Activated CD4-positive, alpha-beta memory T cell treated with anti-CD3 and anti-CD28 coated beads, Interleukin-2, amount 10 ng/mL, durations not matched to agents 7 days and 5 days (primary cell): Measurements from ENCODE around the gene ZMYM2. TPM values are rescaled to one million over a fixed set of nuclear protein-coding genes. Genes with fewer than 3 reads are reported as not detected.

Experiments
- CTCF ChIA-PET: fragments of 350-600 bp; sonication (Branson Sonifier 250); formaldehyde crosslinking; loops from one replicate; lab custom pipeline; 2021; ENCODE audit warnings: antibody characterized with exemption, inconsistent platforms; lab: Charles Lee
- POLR2A ChIA-PET: fragments of 350-600 bp; sonication (Branson Sonifier 250); formaldehyde crosslinking; loops from one replicate; lab custom pipeline; 2021; ENCODE audit warnings: antibody characterized with exemption; lab: Charles Lee
- DNase-seq: peaks from one replicate; pipeline ENCODE4 v3.0.0-alpha.2; 2020
- H3K27ac Mint-ChIP-seq: one replicate; pipeline ENCODE4 v1.8.0; 2021; ENCODE audit warnings: mild to moderate bottlenecking, mixed read lengths
- H3K27me3 Mint-ChIP-seq: one replicate; pipeline ENCODE4 v1.8.0; 2021; ENCODE audit warnings: mixed read lengths
- H3K36me3 Mint-ChIP-seq: one replicate; pipeline ENCODE4 v1.8.0; 2021; ENCODE audit warnings: low read depth, mixed read lengths
- H3K4me1 Mint-ChIP-seq: one replicate; pipeline ENCODE4 v1.8.0; 2021; ENCODE audit warnings: mixed read lengths
- H3K4me3 Mint-ChIP-seq: one replicate; pipeline ENCODE4 v1.8.0; 2021; ENCODE audit warnings: mild to moderate bottlenecking, mixed read lengths
- H3K9me3 Mint-ChIP-seq: one replicate; pipeline ENCODE4 v1.8.0; 2021; ENCODE audit warnings: mixed read lengths
- total RNA-seq, 2 experiments: library from RNA; stranded (reverse); gene quantifications; one replicate each; pipeline ENCODE4 v1.2.3, GENCODE V29; 2021

ZMYM2 gene
- total RNA-seq, 2 experiments from 2014 or later: 61.8 TPM

DNA sequence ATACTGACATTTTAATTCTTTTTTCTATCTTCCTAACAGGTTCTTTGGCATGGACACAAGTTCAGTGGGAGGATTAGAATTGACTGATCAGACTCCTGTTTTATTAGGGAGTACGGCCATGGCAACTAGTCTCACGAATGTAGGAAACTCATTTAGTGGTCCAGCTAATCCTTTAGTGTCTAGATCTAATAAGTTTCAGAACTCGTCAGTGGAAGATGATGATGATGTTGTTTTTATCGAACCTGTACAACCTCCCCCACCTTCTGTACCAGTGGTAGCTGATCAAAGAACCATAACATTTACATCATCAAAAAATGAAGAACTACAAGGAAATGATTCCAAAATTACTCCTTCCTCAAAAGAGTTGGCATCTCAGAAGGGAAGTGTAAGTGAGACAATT is 34.5 kb downstream of the ZMYM2 start:
- no peaks in the 10 kb centered on the region for H3K9me3 Mint-ChIP-seq
- peaks cover 13% of the 10 kb centered on the region for H3K4me1 Mint-ChIP-seq
- H3K27me3 Mint-ChIP-seq: no peaks in the 10 kb centered on the region
- no peak overlapping the region for H3K27ac Mint-ChIP-seq
- H3K4me3 Mint-ChIP-seq: no peak overlapping the region
- CTCF ChIA-PET: interaction anchor here (1.4 kb wide), 1 partner anchor 8 kb away, joined by 4 read pairs; no protein-coding TSS in a partner anchor
- POLR2A ChIA-PET: no interaction called here
- DNase-seq: no peak
- H3K36me3 Mint-ChIP-seq: peaks cover 43% of the 10 kb centered on the region

DNA sequence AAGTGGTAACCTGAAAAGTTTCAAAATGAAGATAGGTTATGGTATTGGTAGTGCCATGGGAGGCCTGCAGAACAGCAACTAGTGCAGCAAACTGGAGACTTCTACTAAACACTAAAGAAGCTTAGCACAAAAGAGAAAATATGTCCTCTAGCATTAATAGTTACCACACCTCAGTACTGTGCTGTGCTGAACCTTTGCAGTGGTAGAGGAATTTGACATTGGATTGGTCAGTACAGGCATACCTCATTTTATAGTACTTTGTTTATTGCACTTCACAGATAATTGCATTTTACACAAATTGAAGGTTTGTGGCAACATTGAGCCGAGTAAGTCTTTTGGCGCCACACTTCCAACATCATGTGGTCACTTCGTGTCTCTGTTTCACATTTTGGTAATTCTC is 40.4 kb downstream of the ZMYM2 start:
- Mint-ChIP-seq H3K27ac (no peak overlapping the region), H3K36me3 (peaks cover 51% of the 10 kb centered on the region), H3K4me1 (peaks cover 22% of the 10 kb centered on the region), H3K4me3 (no peak overlapping the region), H3K27me3 (no peaks in the 10 kb centered on the region), H3K9me3 (no peaks in the 10 kb centered on the region)
- ChIA-PET POLR2A (no interaction called here), CTCF (no interaction called here)
- DNase-seq: no peak

DNA sequence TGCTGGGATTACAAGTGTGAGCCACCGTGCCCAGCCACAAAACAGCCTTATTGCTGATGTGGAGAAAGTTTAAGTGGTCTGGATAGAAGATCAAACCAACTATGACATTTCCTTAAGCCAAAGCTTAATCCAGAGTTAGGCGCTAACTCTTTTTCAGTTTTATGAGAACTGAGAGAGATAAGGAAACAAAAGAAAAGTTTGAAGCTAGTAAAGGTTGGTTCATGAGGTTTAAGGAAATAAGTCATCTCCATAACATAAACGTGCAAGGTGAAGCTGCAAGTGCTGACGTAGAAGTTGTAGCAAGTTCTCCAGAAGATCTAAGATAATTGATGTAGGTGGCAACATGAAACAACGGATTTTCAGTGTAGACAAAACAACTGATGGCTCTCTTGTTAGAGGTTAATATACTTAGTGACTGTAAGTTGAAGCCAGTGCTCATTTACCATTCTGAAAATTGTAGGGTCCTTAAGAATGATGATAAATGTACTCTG is 41.6 kb downstream of the ZMYM2 start:
- Mint-ChIP-seq H3K27ac (no peak overlapping the region), H3K4me3 (no peak overlapping the region), H3K27me3 (no peaks in the 10 kb centered on the region), H3K9me3 (no peaks in the 10 kb centered on the region), H3K4me1 (peaks cover 22% of the 10 kb centered on the region), H3K36me3 (peaks cover 51% of the 10 kb centered on the region)
- ChIA-PET CTCF (no interaction called here), POLR2A (interaction anchor here (1.2 kb wide), 1 partner anchor 15 kb away, joined by 6 read pairs; no protein-coding TSS in a partner anchor)
- DNase-seq: no peak

- no peak for DNase-seq
- H3K4me3 Mint-ChIP-seq: no peak overlapping the region
- ChIA-PET CTCF (interaction anchor here (0.6 to 1.8 kb wide), 3 partner anchors 17 to 119 kb away, joined by 3 to 7 read pairs (median 3); no protein-coding TSS in a partner anchor), POLR2A (no interaction called here)
- peaks cover 22% of the 10 kb centered on the region for H3K4me1 Mint-ChIP-seq
- H3K9me3 Mint-ChIP-seq: no peaks in the 10 kb centered on the region
- H3K27ac Mint-ChIP-seq: no peak overlapping the region
- H3K27me3 Mint-ChIP-seq: no peaks in the 10 kb centered on the region
- H3K36me3 Mint-ChIP-seq: peaks cover 48% of the 10 kb centered on the region
These were observed 43.1 kb downstream of the ZMYM2 start for GRCh38 chr13:20001366-20002190.

GRCh38 chr13:20002787-20003186 is 44.3 kb downstream of the ZMYM2 start:
- Mint-ChIP-seq H3K27ac (no peak overlapping the region), H3K9me3 (no peaks in the 10 kb centered on the region), H3K27me3 (no peaks in the 10 kb centered on the region), H3K4me3 (no peak overlapping the region), H3K36me3 (peaks cover 49% of the 10 kb centered on the region), H3K4me1 (peaks cover 22% of the 10 kb centered on the region)
- no peak for DNase-seq
- POLR2A ChIA-PET: no interaction called here
- CTCF ChIA-PET: interaction anchor here (1.8 kb wide), 1 partner anchor 18 kb away, joined by 7 read pairs; no protein-coding TSS in a partner anchor

DNA sequence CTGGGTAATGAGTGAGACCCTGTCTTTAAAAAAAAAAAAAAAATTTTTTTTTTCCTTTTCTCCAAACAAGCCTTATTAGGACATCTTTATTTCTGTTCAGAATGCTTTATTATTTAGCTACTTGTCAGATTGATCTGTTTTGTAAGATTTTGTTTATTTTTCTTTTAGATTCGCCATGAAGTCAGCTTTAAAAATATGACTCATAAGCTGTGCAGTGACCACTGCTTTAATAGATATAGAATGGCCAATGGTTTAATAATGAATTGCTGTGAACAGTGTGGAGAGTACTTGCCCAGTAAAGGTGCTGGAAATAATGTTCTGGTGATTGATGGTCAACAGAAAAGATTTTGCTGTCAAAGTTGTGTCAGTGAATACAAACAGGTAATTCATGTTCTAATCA is 47.7 kb downstream of the ZMYM2 start:
- ChIA-PET CTCF (interaction anchor here (0.8 kb wide), 1 partner anchor 67 kb away, joined by 3 read pairs; no protein-coding TSS in a partner anchor), POLR2A (no interaction called here)
- Mint-ChIP-seq H3K36me3 (peaks cover 62% of the 10 kb centered on the region), H3K27me3 (no peaks in the 10 kb centered on the region), H3K4me1 (peaks cover 8% of the 10 kb centered on the region), H3K9me3 (no peaks in the 10 kb centered on the region), H3K27ac (no peak overlapping the region), H3K4me3 (no peak overlapping the region)
- DNase-seq: no peak

DNA sequence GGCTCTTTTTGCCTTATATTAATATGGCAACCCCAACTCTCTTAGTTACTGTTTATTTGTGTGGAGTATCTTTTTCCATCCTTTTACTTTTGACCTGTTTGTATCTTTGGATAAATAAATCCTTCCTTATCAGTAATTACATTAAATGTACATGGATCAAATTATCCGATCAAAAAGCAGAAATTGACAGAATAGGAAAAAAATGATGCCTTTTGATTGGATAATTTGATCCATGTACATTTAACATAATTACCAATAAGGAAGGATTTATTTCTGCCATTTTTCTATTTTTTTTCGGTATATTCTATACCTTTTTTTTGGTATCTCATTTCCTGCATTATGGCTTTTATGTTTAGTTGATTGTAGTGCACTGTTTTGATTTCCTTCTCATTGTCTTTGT is 57.2 kb downstream of the ZMYM2 start:
- ChIA-PET CTCF (no interaction called here), POLR2A (no interaction called here)
- peaks cover 24% of the 10 kb centered on the region for H3K9me3 Mint-ChIP-seq
- H3K4me1 Mint-ChIP-seq: peaks cover 8% of the 10 kb centered on the region
- no peaks in the 10 kb centered on the region for H3K27me3 Mint-ChIP-seq
- no peak for DNase-seq
- H3K27ac Mint-ChIP-seq: no peak overlapping the region
- H3K36me3 Mint-ChIP-seq: peaks cover 82% of the 10 kb centered on the region
- H3K4me3 Mint-ChIP-seq: no peak overlapping the region

DNA sequence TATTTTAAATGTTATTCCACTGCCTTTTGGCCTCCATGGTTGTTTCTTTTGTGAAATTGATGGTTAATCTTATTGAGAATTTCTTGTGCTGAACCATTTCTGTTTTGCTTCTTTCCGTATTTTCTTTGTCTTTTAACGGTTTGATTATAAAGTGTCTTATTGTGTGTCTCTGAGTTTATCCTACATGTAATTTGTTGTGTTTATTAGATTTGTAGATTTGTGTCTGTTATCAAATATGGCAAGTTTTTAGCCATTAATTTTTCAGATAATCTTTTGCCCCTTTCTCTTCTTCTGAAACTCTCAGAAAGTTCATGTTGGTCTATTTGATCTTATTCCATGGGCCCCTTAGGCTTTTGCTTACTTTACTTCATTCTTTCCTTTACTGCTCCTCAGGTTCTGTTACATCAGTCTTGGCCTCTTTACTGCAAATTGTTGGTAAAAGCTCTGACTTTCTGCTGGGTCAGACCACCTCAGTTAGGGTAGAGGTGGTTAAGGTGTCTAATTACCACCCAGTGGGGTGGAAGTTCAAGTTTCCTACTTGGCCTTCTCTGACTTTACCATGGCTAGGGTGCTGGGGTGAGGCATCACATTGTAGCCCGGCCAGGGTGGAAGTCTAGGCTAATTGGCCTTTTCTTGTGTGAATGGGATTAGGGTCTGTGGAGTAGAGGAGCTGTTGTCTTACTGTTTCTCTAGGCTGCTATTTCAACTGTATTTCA is 58.3 kb downstream of the ZMYM2 start:
- H3K27me3 Mint-ChIP-seq: no peaks in the 10 kb centered on the region
- no peak overlapping the region for H3K27ac Mint-ChIP-seq
- POLR2A ChIA-PET: no interaction called here
- peaks cover 24% of the 10 kb centered on the region for H3K9me3 Mint-ChIP-seq
- CTCF ChIA-PET: no interaction called here
- no peak for DNase-seq
- H3K36me3 Mint-ChIP-seq: peaks cover 84% of the 10 kb centered on the region
- no peak overlapping the region for H3K4me3 Mint-ChIP-seq
- peaks cover 14% of the 10 kb centered on the region for H3K4me1 Mint-ChIP-seq

DNA sequence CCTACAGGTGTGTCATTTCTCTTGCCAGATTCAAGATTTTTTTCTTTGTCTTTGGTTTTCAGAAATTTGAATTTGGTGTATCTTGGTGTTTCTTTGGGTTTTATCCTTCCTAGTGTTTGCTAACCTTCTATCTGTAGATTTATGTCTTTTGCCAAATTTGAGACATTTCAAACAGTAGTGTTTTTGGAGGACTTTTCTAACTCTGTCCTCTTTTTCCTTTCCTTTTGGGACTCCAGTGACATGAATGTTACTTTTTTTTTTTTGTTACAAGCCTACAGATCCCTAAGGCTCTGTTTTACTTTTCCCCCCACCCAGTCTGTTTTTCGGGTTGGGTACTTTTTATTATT is 58.8 kb downstream of the ZMYM2 start:
- peaks cover 24% of the 10 kb centered on the region for H3K9me3 Mint-ChIP-seq
- no peaks in the 10 kb centered on the region for H3K27me3 Mint-ChIP-seq
- POLR2A ChIA-PET: no interaction called here
- H3K36me3 Mint-ChIP-seq: peaks cover 86% of the 10 kb centered on the region
- H3K4me3 Mint-ChIP-seq: no peak overlapping the region
- no peak for DNase-seq
- CTCF ChIA-PET: interaction anchor here (0.6 kb wide), 1 partner anchor 223 kb away, joined by 3 read pairs; no protein-coding TSS in a partner anchor
- H3K4me1 Mint-ChIP-seq: peaks cover 17% of the 10 kb centered on the region
- H3K27ac Mint-ChIP-seq: no peak overlapping the region

GRCh38 chr13:20019043-20019442 is 60.5 kb downstream of the ZMYM2 start:
- Mint-ChIP-seq H3K27ac (no peak overlapping the region), H3K9me3 (peaks cover 20% of the 10 kb centered on the region), H3K27me3 (no peaks in the 10 kb centered on the region), H3K4me1 (peaks cover 15% of the 10 kb centered on the region), H3K36me3 (peaks cover 72% of the 10 kb centered on the region), H3K4me3 (no peak overlapping the region)
- DNase-seq: no peak
- POLR2A ChIA-PET: no interaction called here
- CTCF ChIA-PET: no interaction called here

GRCh38 chr13:20024702-20025101 is 66.2 kb downstream of the ZMYM2 start:
- DNase-seq: no peak

DNA sequence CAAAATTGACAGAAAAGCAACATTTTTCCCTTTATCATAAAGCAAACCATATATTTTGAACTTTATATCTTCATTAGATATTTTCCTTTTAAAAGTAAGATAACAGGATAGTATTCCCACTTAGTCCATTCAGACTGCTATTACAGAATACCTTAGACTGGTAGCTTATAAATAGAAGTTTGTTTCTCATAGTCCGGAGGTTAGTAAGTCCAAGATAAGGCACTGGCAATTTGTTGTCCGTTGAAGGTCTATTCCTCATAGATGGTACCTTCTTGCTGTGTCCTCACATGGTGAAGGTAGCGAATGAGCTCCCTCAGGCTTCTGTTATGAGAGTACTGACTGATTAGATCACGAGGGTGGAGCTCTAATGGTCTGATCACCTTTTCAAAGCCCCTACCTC is 70.4 kb downstream of the ZMYM2 start:
- POLR2A ChIA-PET: no interaction called here
- Mint-ChIP-seq H3K27me3 (no peaks in the 10 kb centered on the region), H3K27ac (no peak overlapping the region), H3K9me3 (no peaks in the 10 kb centered on the region), H3K4me3 (no peak overlapping the region), H3K4me1 (no peaks in the 10 kb centered on the region), H3K36me3 (peaks cover 39% of the 10 kb centered on the region)
- no peak for DNase-seq
- CTCF ChIA-PET: no interaction called here

More at GRCh38 chr13:20024702-20025101, 66.2 kb downstream of the ZMYM2 start:
- POLR2A ChIA-PET: no interaction called here
- CTCF ChIA-PET: interaction anchor here (0.6 kb wide), 1 partner anchor 15 kb away, joined by 5 read pairs; no protein-coding TSS in a partner anchor
- Mint-ChIP-seq H3K4me1 (peaks cover 12% of the 10 kb centered on the region), H3K27ac (no peak overlapping the region), H3K36me3 (peaks cover 35% of the 10 kb centered on the region), H3K27me3 (no peaks in the 10 kb centered on the region), H3K9me3 (no peaks in the 10 kb centered on the region), H3K4me3 (no peak overlapping the region)

DNA sequence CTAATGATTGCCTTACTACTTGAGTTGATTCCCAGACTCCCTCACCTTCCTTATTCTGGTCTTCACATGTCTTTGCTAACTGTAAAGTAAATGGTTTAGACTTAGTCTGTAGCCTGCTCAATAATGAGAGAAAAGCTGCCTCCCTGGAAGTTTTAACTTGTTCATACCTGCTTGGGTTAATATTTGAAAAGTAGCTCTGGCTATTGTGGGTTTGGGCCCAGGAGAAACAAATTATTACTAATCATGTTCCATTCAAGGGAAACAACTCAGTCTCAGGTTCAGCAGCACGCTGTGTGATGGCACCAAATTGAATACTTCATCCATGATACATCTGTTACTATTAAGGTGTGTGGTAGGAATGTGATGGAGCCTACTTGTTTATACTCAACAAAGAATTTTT is 75.0 kb downstream of the ZMYM2 start:
- Mint-ChIP-seq H3K27ac (no peak overlapping the region), H3K4me3 (no peak overlapping the region), H3K36me3 (peaks cover 52% of the 10 kb centered on the region), H3K27me3 (no peaks in the 10 kb centered on the region), H3K4me1 (no peaks in the 10 kb centered on the region), H3K9me3 (peaks cover 3% of the 10 kb centered on the region)
- DNase-seq: no peak
- CTCF ChIA-PET: no interaction called here
- POLR2A ChIA-PET: interaction anchor here (1.4 kb wide), 1 partner anchor 17 kb away, joined by 3 read pairs; no protein-coding TSS in a partner anchor
